Ascending aorta (tissue), 2 donors: ENCODE data around the gene TEP1. TPM values are rescaled to one million over a fixed set of nuclear protein-coding genes. Genes with fewer than 3 reads are reported as not detected.

Experiments
- DNase-seq, 2 donors: peaks; one replicate each; pipeline ENCODE4 v3.0.0-alpha.2; 2019; ENCODE audit warnings: low spot score in 2 of 2
- H3K27ac ChIP-seq, 2 donors: fragments of 200-600 bp; sonication (generic); one replicate each; pipeline ENCODE4 v1.5.1; 2016 to 2017; ENCODE audit warnings: mild to moderate bottlenecking in 1 of 2
- H3K27me3 ChIP-seq: fragments of 200-600 bp; sonication (generic); one replicate; pipeline ENCODE4 v1.5.1; 2017
- H3K36me3 ChIP-seq, 2 donors: fragments of 200-600 bp; sonication (generic); one replicate each; pipeline ENCODE4 v1.5.1; 2016
- H3K4me1 ChIP-seq, 2 donors: fragments of 200-600 bp; sonication (generic); one replicate each; pipeline ENCODE4 v1.5.1; 2016 to 2017; ENCODE audit warnings: mild to moderate bottlenecking in 1 of 2
- H3K4me3 ChIP-seq, 2 donors: fragments of 200-600 bp; sonication (generic); one replicate each; pipeline ENCODE4 v1.5.1; 2016 to 2017; ENCODE audit warnings: mild to moderate bottlenecking in 1 of 2
- H3K9me3 ChIP-seq, 2 donors: fragments of 200-600 bp; sonication (generic); one replicate each; pipeline ENCODE4 v1.5.1; 2016
- CTCF ChIP-seq, 3 experiments: fragments of 200-600 bp in 2 of 3; fragments of 450-650 bp in 1 of 3; sonication (generic) in 2 of 3; IDR thresholded peaks; one replicate each; pipeline ENCODE4 v1.5.1; 2016 to 2019; ENCODE audit warnings: antibody characterized with exemption in 3 of 3, mild to moderate bottlenecking in 1 of 3, moderate library complexity in 1 of 3
- intact Hi-C: fragments of 100-400 bp; cut with DNase I; formaldehyde crosslinking; loops from one replicate; pipeline ENCODE4 v1.15.1; 2023
- total RNA-seq: library from RNA; depleted of rRNA; stranded (reverse); fragments of >200 nt; gene quantifications from one replicate; pipeline ENCODE4 v1.1.0, GENCODE V29; 2016

The TEP1 gene
- total RNA-seq, 1 donor from 2014 or later, result 43.7 TPM

GRCh38 chr14:20327005-20327869, 86.1 kb downstream of the TEP1 start:
- Histone ChIP-seq H3K4me1 (peaks cover 0 to 8% of the 10 kb centered on the region in 2 donors), H3K4me3 (no peak overlapping the region), H3K9me3 (no peaks in the 10 kb centered on the region), H3K27ac (peak overlapping the region in 1 of 2 donors; percentile 19), H3K27me3 (no peaks in the 10 kb centered on the region), H3K36me3 (peaks cover 44 to 53% of the 10 kb centered on the region in 2 donors)
- TF ChIP-seq CTCF (IDR thresholded peaks at IDR 0.05), result peak; percentile 56 to 78 (median 64)
- no peak for DNase-seq
- intact Hi-C loops, result loop anchor here (2.0 kb wide), 2 partner anchors 16 to 282 kb away; partner anchors contain the start of gene PARP2

- Histone ChIP-seq H3K9me3 (no peaks in the 10 kb centered on the region), H3K36me3 (peaks cover 72 to 83% of the 10 kb centered on the region in 2 donors), H3K4me1 (no peaks in the 10 kb centered on the region), H3K4me3 (no peak overlapping the region), H3K27ac (no peak overlapping the region), H3K27me3 (no peaks in the 10 kb centered on the region)
- no peak for DNase-seq
- intact Hi-C loops, result no loop called here
- no peak for TF ChIP-seq CTCF (IDR thresholded peaks at IDR 0.05)
Observed at GRCh38 chr14:20317720-20318119, 95.6 kb downstream of the TEP1 start.

Other genes starting within 250 kb of the TEP1 start
- not detected for gene OR11G2, start 222.6 kb downstream of the TEP1 start, total RNA-seq
- gene OR11H6, start 189.8 kb downstream of the TEP1 start, total RNA-seq, result not detected
- gene OR11H7, start 184.5 kb downstream of the TEP1 start, total RNA-seq, result not detected
- not detected for gene OR11H4, start 174.2 kb downstream of the TEP1 start, total RNA-seq
- 7.8 TPM for gene TTC5, start 107.5 kb downstream of the TEP1 start, total RNA-seq
- gene CCNB1IP1, start 80.2 kb downstream of the TEP1 start, total RNA-seq, result 12.6 TPM
- 0.32 TPM for gene PARP2, start 69.9 kb downstream of the TEP1 start, total RNA-seq
- gene KLHL33, start 22.7 kb upstream of the TEP1 start, total RNA-seq, result not detected
- 26.7 TPM for gene OSGEP, start 41.3 kb upstream of the TEP1 start, total RNA-seq
- 21.5 TPM for gene APEX1, start 41.7 kb upstream of the TEP1 start, total RNA-seq
- 30.7 TPM for gene PIP4P1, start 47.9 kb upstream of the TEP1 start, total RNA-seq
- gene PNP, start 55.9 kb upstream of the TEP1 start, total RNA-seq, result 62.7 TPM
- gene RNASE10, start 92.0 kb upstream of the TEP1 start, total RNA-seq, result not detected
- not detected for gene RNASE9, start 147.5 kb upstream of the TEP1 start, total RNA-seq
- not detected for gene RNASE11, start 174.5 kb upstream of the TEP1 start, total RNA-seq
- gene RNASE12, start 177.9 kb upstream of the TEP1 start, total RNA-seq, result not detected
- gene OR6S1, start 228.2 kb upstream of the TEP1 start, total RNA-seq, result not detected